ENCODE measurements around the gene PIPOX.

GRCh38 chr17:29057361-29057760 is 14.4 kb downstream of the PIPOX start:
- TF ChIP-seq EZH2 (optimal IDR thresholded peaks at IDR 0.05; ENCODE audit: low read depth, low read length): no peak
- no peak for TF ChIP-seq CTCF (IDR thresholded peaks at IDR 0.05; ENCODE audit: low read length)

Data from MM.1S (cell line).